HG03108 (cell line): Measurements from ENCODE around the gene VAT1L.

ENCODE experiments used
- ATAC-seq: cut with Tn5 transposase; IDR thresholded peaks from one replicate; pipeline ENCODE4 v1.9.1; 2021; ENCODE audit warnings: moderate library complexity; ENCODE audit not compliant: unreplicated experiment

The VAT1L gene, protein sequence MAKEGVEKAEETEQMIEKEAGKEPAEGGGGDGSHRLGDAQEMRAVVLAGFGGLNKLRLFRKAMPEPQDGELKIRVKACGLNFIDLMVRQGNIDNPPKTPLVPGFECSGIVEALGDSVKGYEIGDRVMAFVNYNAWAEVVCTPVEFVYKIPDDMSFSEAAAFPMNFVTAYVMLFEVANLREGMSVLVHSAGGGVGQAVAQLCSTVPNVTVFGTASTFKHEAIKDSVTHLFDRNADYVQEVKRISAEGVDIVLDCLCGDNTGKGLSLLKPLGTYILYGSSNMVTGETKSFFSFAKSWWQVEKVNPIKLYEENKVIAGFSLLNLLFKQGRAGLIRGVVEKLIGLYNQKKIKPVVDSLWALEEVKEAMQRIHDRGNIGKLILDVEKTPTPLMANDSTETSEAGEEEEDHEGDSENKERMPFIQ

DNA sequence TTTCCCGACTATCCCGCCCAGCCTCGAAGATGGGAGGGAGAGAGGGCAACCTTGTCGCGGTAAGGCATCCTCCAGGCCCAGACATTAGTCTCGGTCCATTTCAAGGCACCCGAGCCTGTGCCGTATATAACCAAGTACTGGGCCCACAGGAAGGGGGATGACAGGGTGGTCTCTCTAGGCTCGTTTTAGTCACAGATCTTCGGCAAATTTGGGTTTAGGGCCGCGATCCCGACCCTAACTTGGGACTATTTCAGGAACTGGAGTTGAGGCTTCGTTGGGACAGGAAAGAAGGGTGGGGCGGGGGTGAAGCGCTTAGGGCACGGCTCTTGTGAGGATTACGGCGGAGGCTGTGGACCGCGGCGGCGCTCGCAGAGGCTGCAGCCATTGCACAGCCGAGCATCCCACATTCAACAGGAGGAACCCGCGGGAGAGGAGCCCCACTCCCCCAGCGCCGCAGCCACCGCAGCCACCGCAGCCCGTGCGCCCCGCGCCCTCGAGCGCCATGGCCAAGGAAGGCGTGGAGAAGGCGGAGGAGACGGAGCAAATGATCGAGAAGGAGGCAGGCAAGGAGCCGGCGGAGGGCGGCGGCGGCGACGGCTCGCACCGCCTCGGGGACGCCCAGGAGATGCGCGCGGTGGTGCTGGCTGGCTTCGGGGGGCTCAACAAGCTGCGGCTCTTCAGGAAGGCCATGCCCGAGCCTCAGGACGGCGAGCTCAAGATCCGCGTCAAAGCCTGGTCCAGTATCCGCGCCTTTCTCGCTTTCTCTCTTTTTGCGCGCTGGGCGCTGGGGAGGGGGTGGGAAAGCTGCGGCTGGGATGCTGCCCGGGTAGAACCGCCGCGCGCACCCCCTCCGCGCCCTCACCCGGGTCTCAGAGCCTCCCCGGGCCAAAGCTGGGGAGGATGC is at the start of gene VAT1L:
TSS of gene VAT1L (plus strand) at position 384 of the 904 bp plus-strand sequence. CDS start at position 503, 119 bp downstream.
- no peak for ATAC-seq

DNA sequence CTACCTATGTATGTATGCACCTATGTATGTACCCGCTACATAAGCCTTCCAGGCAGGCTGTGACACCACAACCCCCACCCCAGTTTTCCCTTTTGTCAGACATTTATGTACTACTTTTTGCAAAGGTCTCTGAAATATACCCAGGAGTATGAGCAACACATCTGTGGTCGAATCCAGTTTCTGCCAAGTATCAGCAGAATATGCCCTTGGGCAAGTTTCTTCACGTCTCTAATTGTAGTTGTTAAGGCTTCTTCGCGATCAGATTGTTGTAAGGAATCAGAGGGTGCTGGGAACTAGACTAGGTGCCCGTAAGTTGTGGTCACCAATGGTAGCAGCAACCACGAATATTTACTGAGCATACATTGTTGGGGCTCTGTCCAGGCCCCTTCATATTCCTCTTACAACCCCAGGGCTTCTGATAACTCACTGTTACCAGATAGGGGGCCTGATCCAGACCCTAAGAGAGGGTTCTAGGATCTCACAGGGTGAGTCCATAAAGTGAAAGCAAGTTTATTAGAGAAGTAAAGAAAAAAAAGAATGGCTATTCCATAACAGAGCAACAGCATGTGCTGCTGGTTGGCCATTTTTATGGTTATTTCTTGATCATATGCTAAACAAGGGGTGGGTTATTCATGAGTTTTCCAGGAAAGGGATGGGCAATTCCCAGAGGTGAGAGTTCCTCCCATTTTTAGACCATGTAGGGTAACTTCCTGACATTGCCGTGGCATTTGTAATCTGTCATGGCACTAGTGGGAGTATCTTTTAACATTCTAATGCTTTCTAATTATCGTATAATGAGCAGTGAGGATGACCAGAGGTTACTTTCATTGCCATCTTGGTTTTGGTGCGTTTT is 49.4 kb upstream of the VAT1L start:
- no peak for ATAC-seq

DNA sequence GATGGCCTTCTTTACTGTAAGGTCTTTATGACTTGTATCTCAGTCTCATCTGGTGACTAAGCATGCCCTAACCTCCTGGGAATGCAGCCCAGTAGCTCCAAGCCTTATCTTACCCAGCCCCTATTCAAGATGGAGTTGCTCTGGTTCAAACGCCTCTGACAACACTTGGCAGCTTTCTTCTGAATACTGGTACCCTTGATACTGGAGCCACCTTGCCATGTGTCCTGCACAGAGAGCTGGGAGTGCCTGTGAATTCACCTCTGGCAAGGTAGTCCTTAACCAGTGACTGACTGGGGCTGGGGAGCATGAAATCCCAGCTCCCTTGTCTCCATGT is 48.8 kb upstream of the VAT1L start:
- ATAC-seq = no peak

DNA sequence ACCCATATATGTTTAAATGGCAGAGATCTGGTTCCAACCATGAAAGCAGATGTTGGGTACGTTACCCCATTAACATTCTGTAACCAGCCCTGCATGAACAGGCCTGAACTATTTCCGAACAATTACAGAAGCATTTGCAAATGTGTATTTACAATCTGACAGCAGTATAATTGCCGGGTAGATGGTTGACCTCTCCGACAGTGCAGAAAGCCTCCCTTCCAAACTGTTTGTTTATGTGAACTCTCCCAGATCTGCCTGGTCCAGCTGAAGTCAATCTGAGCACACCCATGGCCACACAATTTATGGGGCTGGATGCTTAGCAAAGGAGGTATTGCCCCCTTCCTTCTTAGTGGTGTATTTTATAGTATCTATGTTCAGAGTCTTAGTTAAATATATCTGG is 44.2 kb upstream of the VAT1L start:
- no peak for ATAC-seq

DNA sequence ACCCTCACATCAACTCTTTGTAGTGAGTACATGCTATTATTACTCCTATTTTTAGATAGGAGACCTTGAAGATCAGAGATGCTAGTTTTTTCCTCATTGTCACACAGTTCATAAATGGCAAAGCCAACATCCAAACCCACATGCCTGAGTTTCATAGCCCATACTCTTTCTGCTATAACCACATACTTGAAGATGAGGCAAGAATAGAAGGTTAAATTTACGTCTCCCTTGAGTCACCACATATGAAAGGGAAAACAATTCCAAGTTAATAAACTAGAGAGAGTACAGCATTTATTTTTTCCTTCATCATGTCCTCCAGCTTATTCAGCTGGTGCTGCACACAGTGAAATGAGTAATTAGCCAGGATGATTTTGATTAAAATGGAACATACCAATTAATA is 42.4 kb upstream of the VAT1L start:
- no peak for ATAC-seq

DNA sequence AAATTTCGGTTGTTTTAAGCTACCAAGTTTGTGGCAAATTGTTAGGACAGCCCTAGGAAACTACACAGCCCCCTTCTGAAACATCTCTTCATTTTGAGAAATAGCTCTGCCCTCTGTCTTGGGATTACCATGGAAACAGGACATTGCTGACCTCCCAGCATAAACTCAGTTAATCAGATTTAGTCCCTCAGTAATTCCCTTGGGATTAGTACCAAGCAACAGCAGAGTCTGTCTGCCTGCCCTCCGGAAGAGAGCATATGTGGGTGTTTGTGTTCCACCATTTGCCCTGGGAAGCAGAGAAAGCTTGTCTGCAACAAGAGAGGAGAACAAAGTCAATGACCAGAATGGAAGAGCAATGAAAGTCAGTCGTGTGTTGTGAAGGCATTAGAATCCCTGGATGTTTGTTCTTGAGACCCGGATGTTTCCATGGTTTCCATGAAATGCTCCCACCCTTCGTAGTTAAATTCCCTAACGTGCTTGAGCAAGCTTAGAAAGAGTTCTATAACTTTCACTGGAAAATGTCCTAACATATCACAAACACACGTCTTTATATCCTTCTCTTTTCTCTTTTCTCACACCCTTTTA is 39.9 kb upstream of the VAT1L start:
- ATAC-seq = no peak

DNA sequence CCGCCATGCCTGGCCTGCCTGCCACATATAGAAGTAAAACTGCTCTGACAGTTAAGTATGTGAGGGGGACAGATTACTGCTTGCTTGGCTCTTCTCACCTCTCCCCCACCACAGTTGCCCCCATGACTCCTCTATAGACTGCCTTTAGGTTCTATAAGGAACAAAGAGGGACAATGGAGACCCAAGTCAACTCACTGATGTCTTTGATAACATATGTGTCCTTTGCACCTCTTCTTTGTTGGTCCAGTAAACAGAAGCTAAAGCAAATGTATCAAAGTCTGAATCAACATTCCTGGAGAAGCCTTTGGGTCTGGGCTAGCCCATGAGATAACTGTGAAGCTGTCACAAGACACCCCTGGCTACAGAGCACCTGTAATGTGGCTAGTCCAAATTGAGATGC is 38.9 kb upstream of the VAT1L start:
- no peak for ATAC-seq

DNA sequence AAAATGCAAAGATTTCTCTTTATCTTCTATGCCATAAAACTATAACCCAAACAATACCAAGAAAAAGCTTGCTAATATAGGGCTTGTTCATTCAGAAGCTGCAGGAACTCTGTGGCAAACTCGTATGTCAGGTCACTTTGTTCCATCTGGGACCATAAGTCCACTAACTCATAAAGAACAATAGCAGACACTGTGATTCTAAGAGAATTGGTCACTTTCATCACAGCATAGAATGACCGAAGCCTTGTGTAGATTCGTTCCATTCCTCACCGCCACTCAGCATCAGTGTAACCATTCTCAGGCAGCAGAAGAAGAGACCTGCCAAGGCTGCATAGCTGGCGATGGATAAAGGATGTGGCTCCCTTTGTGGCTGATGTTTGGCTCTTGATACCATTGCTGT is 30.3 kb upstream of the VAT1L start:
- no peak for ATAC-seq

DNA sequence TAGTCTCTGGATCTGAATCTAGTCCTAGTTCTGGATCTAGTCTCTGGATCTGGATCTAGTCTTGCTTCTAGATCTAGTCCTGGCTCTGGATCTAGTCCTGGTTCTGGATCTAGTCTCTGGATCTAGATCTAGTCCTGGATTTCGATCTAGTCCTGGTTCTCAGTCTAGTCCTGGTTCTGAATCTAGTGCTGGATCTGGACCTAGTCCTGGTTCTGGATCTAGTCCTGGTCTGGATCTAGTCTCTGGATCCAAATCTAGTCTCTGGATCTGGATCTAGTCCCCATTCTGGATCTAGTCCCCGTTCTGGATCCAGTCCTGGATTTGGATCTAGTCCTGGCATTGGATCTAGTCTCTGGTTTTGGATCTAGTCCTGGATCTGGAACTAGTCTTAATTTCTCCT is 29.9 kb upstream of the VAT1L start:
- no peak for ATAC-seq

DNA sequence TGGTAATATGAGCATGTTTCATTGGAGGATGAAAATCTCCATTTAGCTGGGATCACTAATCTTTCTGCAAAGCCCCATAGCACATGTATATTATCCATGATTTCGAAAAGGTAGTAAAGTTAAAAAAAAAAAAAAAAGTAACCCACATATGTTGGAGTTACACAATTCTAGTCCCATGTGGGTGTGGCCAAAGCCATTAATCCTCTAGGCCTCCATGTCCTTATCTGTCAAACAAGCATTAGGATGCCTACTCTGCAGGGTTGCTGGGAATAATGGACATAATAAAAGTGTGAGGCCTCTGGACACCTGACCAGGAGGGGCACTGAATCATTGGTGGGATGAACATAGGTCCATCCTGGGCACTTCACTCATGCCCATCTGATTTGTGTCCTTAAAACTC is 29.2 kb upstream of the VAT1L start:
- ATAC-seq = no peak

DNA sequence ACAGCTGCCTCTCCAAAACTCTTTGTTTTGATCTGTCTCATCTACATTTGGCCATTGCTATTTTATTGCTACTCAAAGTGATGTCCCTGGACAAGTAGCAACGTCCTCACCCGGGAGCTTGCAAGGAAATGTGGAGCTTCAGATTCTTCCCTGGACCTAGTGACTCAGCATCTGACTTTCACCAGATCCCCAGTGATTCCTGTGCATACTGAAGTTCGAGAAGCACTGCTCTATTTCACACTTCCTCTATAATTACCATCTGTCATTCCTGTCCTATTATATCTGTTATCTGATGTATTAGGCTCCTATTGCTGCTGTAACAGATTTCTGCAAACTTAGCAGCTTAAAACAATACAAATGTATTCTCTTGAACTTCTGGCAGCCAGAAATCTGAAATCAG is 28.5 kb upstream of the VAT1L start:
- no peak for ATAC-seq

DNA sequence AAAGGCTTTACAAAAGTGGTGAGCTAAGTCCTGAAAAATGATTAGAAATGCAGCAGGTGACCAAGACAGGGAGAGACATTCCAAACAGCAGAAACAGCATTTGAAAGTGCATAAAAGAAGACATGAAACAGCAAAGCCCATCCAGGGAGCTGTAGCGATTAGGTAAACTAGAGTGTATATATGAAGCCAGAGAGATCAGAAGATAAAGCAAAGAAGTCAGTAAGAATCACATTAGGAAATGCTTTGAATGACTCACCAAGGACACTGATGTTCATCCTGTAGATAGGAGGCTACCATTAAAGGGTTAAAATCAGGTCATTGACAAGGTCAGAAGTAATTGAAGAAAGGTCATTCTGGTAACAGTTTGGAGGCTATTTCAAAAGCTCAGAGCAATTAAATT is 27.6 kb upstream of the VAT1L start:
- ATAC-seq = no peak

DNA sequence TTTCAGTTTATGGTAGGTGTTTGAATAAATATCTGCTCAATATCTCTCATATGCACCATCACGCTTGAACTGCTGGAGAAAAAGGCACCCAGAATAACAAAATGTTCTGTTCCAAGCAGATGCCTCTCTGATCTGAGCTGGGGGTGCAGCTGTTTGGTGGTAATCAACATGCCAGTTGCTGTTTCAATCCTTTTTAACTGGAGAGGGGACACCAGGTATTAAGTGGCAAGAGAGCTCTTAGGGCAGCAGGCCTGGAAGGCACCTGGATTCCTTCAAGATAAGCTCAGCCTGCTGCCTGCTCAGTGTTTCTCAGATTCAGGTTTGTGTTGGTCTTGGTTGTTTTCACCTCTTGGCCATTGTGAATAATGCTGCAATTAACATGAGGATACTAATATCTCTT is 27.2 kb upstream of the VAT1L start:
- no peak for ATAC-seq

DNA sequence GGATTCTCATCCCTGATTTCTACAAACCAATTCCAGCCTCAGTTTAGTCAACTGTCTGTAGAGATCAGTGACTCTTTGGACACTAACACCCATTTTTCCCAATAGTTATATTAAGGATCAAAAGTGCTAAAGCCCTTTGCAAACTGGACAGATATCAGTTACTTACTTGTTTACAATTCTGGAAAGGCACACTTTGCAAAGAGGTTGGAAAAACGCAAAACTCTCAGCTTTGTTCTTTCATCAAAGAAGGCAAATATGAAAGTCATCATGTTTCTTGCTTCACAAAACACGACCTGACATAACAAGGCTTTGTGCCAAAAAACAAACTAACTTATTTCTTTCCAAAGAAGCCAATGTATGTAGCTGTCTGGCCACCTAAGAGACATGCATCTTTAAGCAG is 26.1 kb upstream of the VAT1L start:
- no peak for ATAC-seq

DNA sequence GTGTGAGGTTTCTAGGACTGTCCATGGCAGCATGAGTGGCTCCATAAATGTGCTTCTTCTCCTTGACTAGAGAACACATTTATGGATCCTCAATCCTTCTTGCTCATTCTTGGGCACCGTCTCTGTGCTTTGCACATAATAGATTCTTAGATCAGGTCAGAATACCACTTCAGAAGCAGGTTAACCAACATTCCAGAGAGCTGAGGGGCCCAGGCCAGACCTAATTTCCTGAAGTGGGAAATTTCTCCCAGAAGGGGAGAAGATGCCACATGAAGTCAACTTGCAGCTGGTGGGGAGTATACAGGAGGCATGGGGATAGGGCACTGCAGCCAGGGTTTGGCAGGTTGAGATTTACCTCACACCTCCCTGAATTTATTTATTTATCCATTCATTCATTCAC is 24.4 kb upstream of the VAT1L start:
- no peak for ATAC-seq

DNA sequence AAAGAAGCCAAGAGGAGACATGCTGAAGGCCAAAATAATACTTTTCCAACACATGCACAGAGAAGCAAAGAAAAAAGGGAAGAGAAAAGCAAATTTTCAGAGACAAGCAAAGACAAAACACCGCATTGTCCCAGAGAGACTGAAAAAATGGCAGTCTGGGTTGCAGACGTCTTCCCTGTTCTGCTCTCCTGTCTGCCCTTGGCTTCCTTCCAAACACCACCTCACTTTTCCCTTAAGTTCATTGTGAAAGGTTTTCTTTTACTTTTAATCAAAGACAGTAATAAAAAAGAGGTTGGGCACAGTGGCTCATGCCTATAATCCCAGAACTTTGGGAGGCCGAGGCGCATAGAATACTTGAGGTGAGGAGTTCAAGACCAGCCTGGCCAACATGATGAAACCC is 21.2 kb upstream of the VAT1L start:
- no peak for ATAC-seq

DNA sequence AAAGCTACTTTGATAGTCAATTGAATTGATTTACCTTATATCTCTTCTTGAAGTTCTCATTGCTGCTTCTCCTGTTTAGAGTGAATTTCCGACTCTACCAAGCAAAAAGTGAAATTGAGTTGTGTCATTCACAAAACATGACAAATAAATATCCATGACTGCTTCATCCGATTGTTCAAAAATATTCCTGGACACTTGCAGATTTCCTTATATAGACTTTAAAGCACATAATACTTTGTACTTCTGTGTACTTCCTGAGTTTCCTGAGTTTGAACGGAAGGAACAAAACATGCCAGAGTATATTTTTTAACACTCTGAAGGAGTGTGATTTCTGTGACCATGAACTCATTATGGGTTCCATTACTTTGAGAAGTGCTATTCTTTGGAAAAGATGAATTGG is 20.5 kb upstream of the VAT1L start:
- ATAC-seq = no peak

DNA sequence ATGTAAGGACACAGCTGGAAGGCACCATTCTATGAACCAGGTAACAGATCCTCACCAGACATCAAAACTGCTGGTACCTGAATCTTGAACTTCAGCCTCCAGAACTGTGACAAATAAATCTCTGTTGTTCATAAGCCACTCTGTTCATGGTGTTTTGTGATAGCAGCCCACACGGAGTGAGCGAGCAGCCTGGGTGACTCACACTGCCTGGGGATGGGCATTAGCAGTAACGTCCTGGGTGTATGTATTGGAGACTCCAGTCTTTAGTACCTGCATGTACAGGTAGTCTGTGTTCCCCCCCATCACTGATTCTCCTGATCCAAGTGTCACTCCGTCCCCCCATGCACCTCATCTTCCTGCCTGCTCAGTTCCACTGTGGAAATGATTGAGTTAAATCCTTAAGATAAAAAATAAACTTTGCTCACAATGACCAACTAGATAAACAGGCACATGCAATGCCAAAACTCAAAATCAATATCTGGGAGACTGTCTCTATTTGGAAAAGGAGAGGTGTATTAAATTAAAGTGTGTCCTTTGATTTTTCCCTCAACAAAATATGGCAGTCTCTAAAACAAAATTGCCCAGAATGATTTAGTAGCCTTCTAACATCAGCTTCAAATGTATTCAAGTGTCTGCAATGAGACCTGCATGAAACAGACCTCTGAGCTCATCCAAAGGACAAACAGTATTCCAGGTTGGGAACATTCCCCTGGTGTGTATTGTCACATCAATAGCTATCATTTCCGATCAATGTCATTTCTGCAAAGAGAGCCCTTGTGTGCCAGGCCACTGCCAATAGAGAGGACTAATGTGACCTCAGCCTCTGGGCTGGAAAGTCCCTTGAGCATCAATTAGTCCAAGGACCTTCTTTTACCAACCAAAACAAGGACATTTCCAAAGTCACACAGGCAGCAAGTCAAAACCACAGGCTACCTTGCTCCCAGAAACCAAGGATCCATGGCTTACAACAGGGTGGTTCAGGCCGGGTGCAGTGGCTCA is 12.2 kb upstream of the VAT1L start:
- ATAC-seq = no peak

DNA sequence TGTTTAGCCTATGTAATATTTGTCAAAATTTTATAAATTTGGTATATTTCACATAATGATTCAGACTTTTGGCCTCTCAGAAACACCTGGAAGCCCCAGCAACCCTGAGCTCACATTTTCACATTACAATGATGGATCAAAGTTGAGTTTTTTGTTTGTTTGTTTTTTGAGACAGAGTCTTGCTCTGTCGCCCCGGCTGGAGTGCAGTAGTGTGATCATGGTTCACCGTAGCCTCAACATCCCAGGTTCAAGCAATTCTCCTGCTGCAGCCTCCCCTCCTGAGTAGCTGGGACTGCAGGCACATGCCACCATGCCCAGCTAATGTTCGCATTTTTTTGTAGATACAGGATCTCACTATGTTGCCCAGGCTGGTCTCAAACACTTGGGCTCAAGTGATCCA is 10.6 kb upstream of the VAT1L start:
- ATAC-seq = no peak

DNA sequence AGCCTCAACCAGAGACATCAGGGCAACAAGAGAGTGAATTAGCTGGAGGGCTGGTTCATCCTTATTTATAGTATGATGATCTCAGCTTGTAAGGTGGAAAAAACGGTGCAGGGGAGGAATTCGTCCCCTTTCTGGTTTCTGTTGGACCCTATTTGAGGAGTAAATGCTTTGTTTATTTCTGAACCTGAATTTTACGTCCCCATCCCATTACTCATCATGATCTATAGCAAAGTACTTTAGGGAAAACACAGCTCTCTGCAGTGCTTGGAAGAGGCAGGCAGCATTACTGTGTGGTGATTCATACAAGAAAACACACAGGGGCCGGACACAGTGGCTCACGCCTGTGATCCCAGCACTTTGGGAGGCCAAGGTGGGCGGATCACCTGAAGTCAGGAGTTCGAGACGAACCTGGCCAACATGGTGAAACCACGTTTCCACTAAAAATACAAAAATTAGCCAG is 8.0 kb upstream of the VAT1L start:
- no peak for ATAC-seq
